GM19372 (cell line): Measurements from ENCODE around the gene HSPB3.
"Not testable (repeated sequence)": the region's sequence is repeated elsewhere in the genome, so short reads cannot be mapped to it uniquely, and the experiment has no call there.

Experiments used
- ATAC-seq: cut with Tn5 transposase; IDR thresholded peaks from one replicate; pipeline ENCODE4 v1.9.1; 2021; ENCODE audit warnings: mild to moderate bottlenecking, low read depth, moderate library complexity; ENCODE audit not compliant: unreplicated experiment

HSPB3 gene

DNA sequence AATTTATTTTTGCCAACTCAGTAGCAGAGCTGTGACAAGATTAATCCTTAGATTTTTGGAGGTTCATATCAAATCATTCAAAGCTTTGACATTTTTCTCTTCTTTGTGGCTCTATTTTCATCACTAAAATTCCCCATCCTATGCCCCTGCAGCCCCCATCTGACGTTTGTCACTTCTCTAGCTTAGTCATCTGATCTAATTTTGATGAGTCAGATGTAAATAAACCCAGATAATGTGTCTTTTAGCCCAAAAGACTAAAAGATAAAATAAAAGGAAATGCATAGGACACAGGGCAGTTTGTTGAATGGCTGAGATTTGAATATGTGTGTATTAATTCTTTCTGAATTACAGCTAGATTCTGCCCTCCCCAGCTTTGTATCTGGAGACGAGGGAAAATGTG, 897 bp upstream of the HSPB3 start:
- ATAC-seq = no peak

DNA sequence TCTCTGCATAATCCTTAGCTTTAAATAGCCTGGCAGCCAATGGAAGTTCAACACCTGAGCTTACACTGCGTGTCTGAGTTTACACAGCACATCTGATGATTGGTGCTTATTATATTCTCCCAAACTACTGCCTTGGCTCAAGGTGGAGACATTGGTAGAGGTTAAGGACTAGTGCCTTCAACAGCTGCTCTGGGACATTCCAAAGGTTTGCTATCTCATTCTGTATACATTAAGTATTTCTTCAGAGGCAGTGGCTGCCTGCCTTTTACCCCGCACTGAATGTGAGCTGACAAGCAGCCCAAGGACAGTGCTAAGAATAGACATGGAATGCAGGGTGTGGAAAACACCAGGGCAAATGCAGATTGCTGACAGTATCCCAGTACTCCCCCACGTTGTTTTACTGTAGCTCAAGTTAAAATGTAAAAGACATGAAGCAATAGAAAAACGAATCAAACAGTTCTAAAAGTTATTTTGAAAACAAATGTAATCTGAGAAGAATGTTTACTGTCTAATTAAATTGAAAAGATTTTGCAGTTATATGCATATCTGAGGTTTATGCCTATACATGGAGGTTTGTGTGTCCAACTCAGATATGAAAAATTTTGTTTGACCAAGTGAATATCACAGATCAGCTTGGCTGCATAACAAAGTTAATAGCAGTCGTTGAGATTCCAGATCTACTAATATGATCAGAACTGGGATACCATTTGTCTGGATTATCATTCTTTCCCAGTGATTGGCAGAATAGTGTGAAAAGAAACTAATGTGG, 1.8 kb downstream of the HSPB3 start:
- no peak for ATAC-seq

DNA sequence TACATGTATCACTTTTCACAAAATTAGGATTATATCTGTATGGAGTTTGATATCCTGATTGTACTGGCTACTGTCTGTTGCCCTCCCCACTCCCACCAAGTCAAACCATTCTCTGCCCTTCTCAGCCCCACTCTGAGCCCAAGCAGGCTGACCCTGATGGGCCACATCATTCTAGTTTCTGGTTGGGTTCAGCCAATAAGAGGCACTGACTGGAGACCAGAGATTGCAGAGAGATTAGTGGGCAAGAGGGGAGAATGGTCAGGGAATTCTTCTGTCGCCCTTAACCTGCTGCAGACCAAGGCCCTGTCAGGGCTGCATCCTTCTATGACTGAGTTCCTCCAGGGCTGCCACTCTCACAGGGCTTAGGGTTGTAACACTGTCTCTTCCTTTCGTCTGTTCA, 2.7 kb downstream of the HSPB3 start:
- no peak for ATAC-seq

DNA sequence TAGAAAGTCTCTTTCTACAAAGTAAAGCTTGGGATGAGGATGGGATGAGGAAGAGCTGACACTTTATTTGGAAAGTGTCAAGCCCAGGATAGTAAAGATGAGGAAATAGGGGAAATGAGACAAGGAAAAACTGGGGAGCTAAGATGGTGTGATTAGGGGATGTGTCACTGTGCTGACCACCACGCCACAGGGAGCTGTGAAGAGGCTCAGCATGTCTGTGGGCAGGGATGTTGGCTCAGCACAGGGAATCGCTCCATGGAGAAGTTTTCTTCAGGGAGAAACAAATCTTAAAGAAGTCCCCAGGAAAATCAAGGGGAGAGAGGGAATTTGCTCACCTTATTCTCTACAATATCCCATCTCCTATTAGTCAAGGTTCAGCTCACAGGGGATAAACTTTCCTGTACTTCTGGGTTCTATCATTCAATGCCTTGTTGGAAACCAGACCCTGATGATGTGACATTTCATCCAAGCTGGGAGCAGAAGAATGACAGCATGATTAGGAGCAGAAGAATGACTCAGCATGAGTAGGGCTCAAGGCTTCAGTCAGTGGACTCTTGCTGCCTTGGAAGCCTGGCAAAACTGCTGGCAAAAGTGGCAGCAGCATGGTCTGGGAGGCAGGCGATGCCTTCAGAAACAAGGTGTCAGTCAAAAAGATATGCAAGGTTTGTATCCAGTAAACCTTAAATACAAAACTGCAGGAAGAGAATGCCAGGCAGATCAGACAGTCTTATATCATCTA, 4.9 kb downstream of the HSPB3 start:
- ATAC-seq = no peak

DNA sequence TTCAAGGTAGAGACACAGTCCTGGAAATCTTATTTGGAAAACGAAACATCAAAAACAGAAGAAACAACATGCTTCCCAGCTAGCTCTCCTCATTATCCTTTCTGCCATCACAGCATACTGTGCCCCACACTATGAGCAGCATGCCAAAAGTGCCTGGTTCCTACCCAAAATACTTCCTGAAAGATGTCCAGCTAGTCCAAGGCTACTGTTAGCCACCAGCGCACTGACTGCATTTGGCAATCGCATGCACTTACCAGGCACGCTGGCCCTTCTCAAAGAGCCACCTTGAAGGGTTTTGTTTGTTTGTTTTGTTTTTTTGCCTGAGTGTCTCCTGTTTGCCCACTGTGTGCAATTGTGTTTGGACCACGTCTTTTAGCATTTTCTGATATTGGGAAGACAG, 6.8 kb downstream of the HSPB3 start:
- ATAC-seq = no peak

DNA sequence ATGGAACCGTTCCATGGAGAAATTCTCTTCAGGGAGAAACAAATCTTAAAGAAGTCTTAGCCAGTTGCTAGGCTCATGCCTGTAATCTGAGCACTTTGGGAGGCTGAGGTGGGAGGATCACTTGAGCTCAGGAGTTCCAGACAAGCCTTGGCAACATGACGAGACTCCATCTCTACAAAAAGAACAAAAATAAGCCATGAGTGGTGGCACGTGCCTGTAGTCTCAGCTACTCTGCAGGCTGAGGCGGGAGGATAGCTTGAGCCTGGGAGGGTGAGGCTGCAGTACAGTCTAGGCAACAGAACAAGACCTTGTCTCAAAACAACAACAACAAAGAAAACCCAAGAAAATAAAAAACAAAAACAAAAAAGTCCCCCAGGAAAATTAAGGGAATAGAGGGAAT, 8.2 kb downstream of the HSPB3 start:
- no peak for ATAC-seq

DNA sequence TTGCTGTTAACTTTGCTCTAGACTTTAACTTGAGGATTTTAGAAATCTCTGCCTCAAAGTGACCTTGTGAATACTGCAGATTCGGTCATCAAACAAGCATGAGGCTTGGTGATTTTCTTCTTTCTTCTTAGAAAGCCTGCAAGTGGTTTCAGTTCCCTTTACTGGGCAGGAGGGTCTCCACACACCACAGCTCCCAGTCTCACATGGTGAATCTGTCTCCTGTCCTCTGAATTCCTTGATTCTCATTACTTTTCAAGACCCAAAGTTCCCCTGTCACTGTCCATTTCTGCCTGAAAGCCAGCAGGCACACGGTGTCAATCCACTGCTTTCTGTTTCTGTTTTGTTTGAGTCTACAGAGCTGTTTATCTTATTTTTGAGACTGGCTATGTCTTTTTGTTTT, 14.1 kb downstream of the HSPB3 start:
- peak; percentile 74 for ATAC-seq

DNA sequence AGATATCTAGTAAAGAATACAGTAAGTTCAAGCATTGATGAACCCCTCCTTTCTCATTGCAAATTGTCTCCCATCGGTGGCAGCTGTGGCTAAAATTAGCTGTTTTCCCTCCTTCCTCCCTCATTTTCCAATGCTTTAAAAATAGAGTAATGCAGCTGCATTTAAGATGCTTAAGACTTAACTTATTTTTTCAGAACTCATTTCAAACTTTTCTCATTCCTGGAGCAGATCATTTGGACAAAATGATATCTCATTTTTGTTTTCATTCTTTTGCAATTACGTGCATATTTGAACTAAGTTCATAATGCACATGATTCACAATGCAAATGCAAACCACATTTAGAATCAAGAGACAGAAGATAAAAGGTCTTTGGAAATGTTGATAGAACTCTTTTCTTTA, 14.6 kb downstream of the HSPB3 start:
- no peak for ATAC-seq

DNA sequence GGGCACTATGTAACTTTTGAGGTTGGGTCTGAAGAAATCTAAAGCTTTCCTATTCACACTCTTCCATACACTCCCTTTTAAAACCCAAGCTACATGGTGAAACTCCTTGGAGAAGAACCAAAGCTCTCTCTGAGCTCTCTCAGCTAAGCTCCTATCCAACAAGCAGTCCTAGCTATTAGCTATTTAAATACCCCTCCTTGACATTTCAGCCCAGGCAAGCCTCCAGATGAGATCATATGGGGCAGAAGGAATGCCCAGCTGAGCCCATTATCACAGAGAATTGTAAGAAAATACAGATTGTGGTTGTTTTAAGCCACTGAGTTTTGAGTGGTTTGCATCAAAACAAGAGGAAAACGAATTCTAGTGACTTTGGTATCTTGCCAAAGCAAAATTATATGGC, 15.2 kb downstream of the HSPB3 start:
- no peak for ATAC-seq

DNA sequence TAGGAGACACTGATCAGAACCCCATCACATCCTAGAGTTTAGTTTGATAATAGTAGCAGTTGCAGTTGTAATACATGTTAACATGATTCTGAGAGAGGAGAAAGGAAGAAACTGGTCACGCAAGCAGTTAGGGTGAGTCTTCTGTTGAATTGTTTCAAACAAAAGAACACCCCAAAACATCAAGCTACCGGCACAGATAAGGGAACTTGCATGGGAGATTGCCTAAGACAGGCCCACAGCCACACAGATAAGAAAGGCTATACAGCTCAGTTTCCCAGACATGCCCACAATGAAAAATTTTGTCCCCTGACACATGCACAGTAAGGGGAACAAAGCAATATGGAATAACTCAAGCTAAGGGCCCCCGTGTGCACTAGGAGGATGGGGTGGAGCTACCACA, 15.9 kb downstream of the HSPB3 start:
- ATAC-seq = no peak

DNA sequence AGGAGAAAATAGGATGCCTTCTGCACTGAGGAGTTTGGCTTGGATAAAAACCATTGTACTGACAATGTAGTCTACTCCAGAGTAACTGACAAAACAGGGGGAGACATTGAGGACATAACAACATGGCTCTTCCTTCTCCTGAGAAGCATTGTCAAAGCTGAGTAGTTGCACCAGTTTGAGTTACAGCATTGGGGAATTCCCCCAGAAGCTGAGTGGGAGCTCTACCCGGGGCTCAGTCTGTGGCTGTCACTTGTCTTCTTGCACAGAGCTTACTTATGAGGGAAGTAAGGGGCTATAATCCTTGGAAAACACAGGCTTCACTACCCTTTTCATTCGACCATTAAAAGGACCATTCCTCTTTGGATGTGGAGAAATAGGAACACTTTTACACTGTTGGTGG, 21.2 kb downstream of the HSPB3 start:
- ATAC-seq = no peak

DNA sequence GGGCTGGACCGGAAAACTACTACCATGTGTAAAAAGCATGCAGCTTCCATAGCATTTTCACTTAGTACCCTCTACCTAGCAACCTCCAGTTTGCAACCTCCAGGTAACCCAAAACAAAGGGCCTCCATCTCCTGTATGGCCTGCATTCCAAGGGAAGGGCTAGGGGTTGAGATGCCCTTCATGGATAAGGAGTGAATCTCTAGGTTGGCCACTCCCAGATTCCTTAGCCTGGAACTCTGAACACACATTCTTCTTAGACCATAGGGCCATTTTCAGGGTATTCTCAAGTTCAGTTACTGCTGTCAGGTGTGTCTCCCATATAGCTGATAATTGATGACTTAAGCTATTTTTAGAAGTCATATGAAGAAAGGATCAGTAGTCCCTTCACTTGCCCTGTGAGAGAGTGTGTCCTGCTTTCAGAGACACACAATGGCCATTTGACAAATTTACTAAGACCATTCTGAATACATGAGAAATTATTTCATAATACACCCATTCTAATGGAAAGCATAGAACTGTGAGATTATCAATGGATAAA, 22.5 kb downstream of the HSPB3 start:
- ATAC-seq = no peak

DNA sequence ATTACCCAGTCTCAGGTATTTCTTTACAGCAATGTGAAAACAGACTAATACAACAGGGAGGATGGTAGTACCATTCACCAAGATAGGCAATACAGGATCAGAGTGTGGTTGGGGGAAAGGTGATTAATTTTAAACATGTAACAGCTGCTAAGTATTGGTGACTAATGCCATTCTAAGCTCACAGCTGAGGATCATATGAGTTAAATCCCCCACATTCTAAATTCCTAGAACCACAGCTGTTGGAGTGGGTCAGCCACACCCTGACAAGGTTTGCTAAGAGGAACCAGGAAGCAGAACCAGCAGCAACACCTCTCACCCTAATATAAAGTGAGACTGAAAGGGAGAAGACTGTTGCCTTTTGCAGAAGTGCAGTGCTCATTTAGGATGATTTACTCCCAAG, 24.8 kb downstream of the HSPB3 start:
- no peak for ATAC-seq

DNA sequence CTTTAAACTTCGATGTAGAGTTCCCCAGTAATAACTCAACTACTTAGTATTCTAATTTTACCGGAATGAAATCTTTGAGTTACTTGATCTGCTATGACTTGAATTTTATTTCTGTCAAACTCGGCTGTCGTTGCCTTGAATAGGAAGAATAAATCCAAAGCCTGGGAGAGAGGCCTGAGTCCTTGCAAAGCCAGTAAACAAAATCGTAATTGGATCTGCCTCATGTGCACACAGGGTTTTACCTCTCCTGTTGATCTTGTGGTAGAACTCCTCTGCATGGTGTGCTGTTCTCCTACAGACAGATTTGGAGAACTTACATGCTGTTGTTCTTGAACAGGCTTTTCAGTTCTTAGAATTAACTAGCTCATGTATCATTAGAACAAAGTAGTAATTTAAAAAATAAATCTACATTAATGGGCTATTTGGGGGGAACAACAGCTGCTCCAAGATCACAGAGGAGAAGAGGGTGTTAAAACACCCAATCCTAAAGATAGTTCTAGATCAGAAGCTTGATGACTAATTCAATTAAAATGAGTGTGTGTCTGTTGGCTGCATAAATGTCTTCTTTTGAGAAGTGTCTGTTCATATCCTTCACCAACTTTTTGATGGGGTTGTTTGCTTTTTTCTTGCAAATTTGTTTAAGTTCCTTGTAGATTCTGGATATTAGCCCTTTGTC, 28.9 kb downstream of the HSPB3 start:
- ATAC-seq = no peak

DNA sequence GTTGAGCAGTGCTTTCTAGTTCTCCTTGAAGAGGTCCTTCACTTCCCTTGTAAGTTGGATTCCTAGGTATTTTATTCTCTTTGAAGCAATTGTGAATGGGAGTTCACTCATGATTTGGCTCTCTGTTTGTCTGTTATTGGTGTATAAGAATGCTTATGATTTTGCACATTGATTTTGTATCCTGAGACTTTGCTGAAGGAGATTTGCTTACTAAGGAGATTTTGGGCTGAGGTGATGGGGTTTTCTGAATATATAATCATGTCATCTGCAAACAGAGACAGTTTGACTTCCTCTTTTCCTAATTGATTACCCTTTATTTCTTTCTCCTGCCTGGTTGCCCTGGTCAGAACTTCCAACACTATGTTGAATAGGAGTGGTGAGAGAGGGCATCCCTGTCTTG, 30.2 kb downstream of the HSPB3 start:
- not testable (repeated sequence) for ATAC-seq

DNA sequence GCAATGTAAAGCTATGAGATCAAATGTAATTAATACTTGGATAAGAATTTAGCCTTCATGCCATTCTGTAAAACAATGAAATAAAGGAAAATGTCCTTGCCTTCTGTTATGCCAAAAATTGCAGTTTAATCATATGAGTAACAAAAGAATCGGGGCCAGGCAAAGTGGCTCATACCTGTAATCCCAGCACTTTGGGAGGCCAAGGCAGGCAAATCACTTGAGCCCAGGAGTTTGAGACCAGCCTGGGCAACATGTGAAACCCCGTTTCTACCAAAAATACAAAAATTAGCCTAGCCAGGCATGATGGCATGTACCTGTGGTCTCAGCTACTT, 34.1 kb downstream of the HSPB3 start:
- ATAC-seq = not testable (repeated sequence)

DNA sequence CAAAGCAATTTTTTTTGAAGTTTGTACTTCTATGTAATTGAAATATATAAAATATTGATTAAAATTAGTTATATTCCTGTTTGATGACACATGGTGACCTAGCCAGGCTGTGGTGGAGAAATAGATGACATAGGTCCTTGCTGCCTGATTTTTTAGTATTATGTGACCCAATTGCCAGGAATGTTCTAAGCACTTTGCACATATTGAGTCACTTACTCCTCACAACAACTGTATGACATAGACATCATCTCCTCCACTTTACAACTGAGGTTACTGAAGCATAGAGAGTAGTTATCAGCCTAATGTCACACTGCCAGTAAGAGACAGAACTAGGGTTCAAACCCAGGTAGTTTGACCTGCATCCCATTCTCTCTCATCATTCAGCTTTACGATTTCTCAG, 35.8 kb downstream of the HSPB3 start:
- ATAC-seq = no peak

DNA sequence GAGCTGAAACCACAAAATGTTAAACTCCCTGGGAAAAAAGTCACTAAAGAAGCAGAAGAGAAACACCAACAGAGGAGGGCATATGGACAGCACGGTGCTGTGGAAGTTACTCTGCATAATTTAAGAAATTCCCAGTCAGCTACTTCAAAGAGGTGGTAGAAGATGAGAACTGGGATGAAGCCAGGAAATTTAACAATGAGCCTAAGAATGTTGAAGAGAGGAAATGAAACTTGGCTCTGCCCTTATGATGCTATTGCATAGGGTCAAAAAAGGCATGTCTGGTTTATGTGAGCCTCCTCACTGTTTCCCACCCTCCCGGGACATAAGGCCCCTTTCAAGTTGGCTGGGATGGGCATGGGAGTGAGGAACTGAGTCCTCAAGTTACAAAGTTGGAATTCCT, 36.7 kb downstream of the HSPB3 start:
- ATAC-seq = no peak

DNA sequence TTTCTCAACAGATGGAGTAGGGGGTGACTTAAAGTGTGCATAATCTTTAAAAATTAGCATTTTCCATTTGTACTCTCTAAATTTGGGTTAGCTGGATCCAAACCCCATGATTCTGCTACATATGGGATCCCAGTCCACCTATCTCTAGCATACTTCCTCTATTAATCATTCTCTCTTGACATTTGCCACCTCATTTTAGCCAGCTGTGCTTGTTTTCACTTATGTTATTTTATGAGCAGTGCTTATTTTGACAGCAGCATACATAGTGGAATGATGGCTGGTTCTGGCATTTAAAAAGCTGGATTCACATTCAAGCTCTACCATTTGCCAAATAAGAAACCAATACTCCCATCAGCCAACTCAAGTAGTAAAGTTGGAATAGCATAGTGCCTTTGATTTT, 39.5 kb downstream of the HSPB3 start:
- no peak for ATAC-seq
